HG03342 (cell line): ENCODE data around the gene FOXD4.
A peak's percentile ranks its signal among the peaks of the same experiment; 100 is the strongest.
"Not testable (repeated sequence)": the region's sequence is repeated elsewhere in the genome, so short reads cannot be mapped to it uniquely, and the experiment has no call there.

Experiments used
- ATAC-seq: cut with Tn5 transposase; IDR thresholded peaks from one replicate; pipeline ENCODE4 v1.9.1; 2021; ENCODE audit warnings: mild to moderate bottlenecking, moderate library complexity; ENCODE audit not compliant: unreplicated experiment

FOXD4 gene

DNA sequence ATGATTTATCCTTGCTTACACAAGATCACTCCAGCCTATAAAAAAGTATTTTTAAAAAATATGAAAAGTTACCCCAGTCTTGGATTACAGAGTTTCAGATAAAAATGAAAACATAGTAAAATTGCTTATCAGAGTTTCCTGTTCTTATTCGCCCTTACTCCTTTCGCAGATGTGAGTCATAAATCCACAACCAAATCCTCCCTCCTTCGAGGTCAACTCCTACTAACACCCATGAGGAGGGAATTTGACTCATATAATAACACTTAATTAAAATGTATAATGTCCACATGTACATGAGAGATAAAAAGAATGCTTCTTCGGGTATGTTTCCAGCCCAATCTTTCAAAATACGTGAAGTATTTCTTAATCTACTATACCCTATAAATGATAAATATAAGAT lies 23.9 kb downstream of the FOXD4 start:
- not testable (repeated sequence) for ATAC-seq

DNA sequence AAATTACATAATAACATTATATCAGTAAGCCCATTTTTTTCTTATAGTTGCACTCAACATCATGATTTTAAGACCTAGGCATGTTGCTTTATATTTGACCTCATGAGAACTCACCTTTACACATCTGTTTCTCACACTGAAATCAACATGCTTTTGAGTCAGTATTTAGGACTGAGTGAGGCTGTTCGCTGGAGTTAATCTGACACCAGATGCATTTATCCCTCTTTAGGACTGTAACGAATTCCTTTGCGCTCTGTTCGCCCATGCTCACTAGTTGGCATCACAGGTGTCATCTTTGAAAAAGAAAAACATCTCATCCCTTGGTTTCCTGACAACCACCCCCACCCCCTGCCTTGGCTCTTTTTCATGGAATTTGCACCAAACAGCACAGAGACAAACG lies 24.3 kb downstream of the FOXD4 start:
- ATAC-seq: not testable (repeated sequence)

DNA sequence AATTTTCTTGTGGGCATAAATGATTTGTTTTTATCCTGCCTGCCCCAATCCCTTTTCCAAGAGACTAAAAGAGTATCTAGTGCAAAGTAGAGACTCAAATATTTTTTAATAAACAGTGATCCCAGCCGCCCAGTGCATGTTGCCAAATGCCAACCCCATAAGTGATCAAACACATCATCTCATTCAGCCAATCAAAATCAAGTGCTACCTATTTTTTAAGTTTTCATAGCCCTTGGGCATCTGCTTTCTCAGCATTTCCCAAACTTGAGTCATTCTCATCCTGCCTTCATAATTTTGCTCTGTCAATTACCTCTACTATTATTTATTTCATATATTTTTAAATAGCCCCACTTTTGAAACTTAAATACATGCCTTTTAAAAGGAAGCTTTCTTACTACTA lies 27.4 kb downstream of the FOXD4 start:
- not testable (repeated sequence) for ATAC-seq

DNA sequence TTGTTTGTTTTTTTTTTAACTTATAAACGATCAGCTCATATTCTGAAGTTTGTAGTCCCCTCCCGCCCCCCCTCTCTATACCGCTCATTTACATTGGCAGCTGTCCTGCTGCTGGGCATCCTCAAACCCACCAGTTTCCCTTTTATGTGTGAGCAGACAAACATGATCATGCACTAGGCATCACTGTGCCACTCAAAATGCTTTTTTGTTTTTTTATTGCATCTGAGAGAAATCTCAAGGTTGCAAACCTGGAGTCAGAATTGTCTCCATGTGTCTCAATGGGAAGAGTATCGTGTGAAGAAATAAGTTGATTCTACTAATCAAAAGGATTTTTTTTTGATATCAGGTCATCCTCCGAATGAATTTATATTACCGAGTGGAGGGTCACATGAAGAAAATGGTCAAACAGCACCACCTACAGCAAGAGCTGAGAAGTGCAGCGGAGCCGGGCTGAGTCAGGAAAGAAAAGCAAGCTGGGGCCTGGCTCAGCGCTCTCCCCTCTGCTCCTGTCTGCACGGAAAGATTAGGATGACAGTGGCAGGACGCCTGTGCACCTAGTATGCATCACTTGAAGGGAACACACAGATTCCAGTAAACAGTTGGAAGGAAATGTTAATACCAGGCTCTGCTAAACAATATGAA lies 29.7 kb downstream of the FOXD4 start:
- ATAC-seq: peak; percentile 86

DNA sequence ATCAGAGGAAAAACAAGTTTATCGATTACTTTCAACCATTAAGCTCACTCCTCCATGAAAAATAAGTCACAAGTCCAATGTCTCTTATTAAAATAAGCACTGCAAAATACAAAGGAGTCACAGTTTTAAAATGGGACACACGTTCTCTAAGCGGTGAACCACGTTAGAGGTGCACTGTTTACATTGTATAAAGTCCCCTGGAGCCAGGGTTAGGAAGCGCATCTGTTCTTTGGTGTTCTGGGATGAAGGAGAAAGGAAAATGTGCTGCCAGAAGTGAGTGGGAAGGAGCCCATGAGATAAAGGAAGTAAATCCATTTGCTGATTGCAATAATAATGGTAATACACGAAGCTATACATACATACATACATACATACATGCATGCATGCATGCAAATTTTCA lies 30.4 kb downstream of the FOXD4 start:
- not testable (repeated sequence) for ATAC-seq

DNA sequence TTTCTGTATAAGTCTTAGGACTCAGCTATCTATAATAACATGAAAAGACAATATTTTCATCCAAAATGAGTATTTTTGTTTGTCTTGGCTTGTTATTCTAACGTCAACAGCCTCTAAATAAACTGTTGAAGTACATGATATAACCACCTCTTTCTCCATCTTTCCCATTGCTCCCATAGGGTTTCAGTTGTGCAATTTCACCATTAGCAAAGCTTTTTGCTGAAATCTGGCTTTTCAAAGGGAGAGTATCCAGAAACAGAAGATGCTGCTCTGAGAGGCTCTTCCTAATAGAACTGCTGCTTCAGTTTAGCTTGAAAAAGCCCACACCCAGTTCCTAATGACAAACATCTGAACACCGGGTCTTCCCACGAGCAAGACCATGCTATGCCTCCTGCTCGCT lies 31.1 kb downstream of the FOXD4 start:
- not testable (repeated sequence) for ATAC-seq

DNA sequence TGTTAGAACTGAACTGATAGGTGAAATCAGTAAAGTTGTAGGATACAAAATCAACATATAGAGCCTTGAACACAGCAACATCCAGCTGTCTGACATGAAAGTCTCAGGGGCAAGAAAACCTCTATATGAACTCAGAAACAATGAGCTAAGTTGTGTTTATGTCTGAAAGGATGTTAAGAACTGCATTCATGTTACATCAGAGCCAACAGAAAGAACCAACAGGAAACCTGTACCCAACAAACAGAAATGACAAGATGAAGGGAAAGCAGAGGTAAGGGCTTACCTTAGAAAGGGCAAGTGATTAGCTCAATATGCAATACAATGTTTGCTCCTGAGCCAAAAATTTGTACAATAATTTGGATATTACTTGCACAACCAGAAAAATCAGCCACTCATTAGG lies 31.5 kb downstream of the FOXD4 start:
- not testable (repeated sequence) for ATAC-seq

DNA sequence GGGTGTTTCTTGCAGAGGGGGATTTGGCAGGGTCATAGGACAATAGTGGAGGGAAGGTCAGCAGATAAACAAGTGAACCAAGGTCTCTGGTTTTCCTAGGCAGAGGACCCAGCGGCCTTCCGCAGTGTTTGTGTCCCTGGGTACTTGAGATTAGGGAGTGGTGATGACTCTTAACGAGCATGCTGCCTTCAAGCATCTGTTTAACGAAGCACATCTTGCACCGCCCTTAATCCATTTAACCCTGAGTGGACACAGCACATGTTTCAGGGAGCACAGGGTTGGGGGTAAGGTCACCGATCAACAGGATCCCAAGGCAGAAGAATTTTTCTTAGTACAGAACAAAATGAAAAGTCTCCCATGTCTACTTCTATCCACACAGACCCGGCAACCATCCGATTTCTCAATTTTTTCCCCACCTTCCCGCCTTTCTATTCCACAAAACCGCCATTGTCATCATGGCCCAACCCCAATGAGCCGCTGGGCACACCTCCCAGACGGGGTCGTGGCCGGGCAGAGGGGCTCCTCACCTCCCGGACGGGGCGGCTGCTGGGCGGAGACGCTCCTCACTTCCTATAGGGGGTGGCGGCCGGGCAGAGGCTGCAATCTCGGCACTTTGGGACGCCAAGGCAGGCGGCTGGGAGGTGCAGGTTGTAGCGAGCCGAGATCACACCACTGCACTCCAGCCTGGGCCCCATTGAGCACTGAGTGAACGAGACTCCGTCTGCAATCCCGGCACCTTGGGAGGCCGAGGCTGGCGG lies 35.1 kb downstream of the FOXD4 start:
- not testable (repeated sequence) for ATAC-seq

DNA sequence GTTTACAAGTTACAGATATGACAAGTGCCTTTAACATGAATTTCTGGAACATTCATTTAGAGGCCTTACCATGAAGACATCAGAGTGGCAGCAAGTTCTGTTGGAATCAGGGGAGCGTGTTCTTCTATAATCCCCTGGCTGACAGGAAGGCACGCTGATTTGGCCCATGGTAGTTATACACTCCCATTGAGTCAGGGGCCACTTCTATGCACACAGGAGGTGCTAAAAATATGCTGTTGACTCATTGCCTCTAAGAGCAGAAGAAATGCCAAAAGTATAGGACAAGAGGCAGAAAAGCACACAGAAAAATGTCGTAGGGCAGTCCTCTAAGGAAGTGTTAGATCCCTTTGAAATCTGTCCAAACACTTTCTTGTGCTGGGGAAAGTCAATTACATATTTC lies 39.9 kb downstream of the FOXD4 start:
- ATAC-seq: not testable (repeated sequence)

DNA sequence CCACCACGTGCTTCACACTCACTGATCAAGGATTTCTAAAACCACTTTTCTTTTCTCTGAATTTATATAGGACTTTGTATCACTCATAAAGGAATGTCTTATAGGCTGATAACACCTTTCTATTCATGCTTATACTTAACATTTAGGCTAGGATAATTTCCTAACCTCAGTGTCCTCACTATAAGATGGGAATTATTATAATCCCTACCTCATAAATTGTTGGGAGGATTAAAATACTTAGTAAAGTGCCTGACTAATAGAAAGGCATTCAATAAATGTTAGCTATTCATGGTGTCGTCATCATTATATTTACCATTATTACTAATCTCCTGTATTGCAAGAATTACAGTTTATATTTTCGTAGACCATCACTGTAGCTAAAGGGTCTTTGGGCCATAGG lies 41.8 kb downstream of the FOXD4 start:
- not testable (repeated sequence) for ATAC-seq

DNA sequence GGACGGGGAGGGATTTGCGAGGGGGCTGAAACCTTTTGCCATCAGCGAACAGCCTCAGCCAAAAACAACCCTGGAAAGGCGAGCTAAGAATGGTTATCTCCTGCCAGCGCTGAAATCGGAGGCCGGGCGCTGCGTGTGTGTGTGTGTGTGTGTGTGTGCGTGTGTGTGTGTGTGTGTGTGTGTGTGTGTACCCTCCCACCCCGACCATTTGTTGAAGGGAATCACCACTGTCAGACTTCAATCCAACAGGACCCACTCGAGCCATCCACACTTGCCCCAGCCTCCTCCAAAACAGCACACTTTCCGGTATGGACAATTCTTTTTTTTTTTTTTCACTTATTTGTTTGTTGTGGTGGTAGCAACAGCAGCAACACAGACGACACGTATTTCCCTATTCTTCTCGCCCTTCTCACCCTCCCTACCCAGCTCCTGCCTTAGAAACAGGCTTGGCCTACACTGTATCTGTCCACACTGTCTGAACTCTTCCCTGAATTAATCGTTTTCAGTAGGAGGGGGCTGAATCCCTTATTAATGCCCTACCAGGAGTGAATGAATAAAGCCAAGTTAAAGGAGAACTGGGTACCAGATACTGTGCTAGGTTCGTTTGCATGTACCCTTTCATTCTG lies 44.2 kb downstream of the FOXD4 start:
- ATAC-seq: not testable (repeated sequence)

DNA sequence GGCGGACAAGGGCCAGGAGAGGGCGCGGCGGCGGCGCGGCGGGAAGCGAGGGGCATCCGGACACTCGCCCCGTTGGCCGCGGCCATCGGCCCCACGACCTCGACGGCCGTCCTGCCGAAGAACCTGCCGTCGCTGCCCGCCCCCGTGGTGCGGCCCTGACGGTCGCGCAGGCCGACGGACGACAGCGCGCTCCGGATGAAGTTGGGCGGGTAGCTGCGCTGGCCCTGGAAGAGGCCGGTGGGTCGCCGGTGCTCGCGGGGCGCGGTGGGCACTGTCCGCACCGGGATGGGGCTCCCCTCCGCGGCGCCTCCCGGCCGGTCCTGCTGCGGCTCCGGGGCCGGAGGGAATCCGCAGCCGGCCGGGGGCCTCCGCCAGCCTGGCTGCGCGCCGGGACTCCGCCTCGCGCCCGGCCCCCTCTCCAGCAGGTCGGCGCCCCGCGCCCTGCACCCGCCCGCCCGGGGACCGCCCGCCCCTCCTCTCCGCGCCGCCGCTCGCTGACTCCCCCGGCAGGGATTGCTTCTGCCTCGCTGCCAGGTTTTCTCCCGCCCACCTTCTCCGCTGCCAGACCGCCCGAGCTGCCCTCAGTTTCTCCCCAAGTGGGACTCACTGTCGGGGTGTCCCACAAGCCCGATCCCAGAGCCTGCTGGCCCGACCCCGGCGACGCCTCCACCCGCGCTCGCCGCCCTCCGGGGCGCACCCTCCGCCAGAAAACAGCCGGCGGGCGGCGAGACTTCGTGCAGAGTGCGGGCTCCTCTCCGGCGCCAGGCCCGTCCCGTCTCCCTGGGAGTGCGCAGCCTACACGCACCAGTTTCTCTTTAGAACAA lies 44.9 kb downstream of the FOXD4 start:
- not testable (repeated sequence) for ATAC-seq
